ENCODE results near the gene HSPD1.

GRCh38 chr2:197452754-197453122, 46.9 kb downstream of the HSPD1 start:
- no peak for TF ChIP-seq CTCF (tag by site-specific recombination; IDR thresholded peaks at IDR 0.05)
- TF ChIP-seq ZNF184 (tag by site-specific recombination; IDR thresholded peaks at IDR 0.05), result no peak
- TF ChIP-seq ZNF174 (tag by site-specific recombination; IDR thresholded peaks at IDR 0.05), result no peak
- TF ChIP-seq ZNF146 (tag by site-specific recombination; IDR thresholded peaks at IDR 0.05), result no peak
- no peak for TF ChIP-seq ZNF221 (tag by site-specific recombination; IDR thresholded peaks at IDR 0.05; ENCODE audit: borderline replicate concordance)
- no peak for TF ChIP-seq ZNF416 (tag by site-specific recombination; IDR thresholded peaks at IDR 0.05)
- no peak for TF ChIP-seq ZNF140 (tag by site-specific recombination; IDR thresholded peaks at IDR 0.05)
- no peak for TF ChIP-seq PBX3 (CRISPR knock-in tag; IDR thresholded peaks at IDR 0.05)
- TF ChIP-seq ZNF530 (tag by site-specific recombination; IDR thresholded peaks at IDR 0.05; ENCODE audit: low read depth), result no peak
- no peak for TF ChIP-seq ZNF138 (tag by site-specific recombination; IDR thresholded peaks at IDR 0.05; ENCODE audit: borderline replicate concordance)
